Karpas-422 (cell line): ENCODE results near the gene DHRS11. TPM values are rescaled to one million over a fixed set of nuclear protein-coding genes. Genes with fewer than 3 reads are reported as not detected.

Experiments used
- DNase-seq: peaks from one replicate; pipeline ENCODE4 v3.0.0-alpha.2; 2015
- H2AFZ ChIP-seq: fragments of 200-600 bp; sonication (generic); 2 replicates; pipeline ENCODE4 v1.6.1; 2014; ENCODE audit warnings: antibody characterized with exemption, low read length, mixed read lengths
- H3K27ac ChIP-seq: fragments of 200-600 bp; sonication (generic); 2 replicates; pipeline ENCODE4 v1.5.1; 2014; ENCODE audit warnings: mild to moderate bottlenecking, low read length, moderate library complexity
- H3K27me3 ChIP-seq: fragments of 200-600 bp; sonication (generic); 2 replicates; pipeline ENCODE4 v1.6.1; 2014; ENCODE audit warnings: low read length, mixed read lengths
- H3K36me3 ChIP-seq: fragments of 200-600 bp; sonication (generic); 2 replicates; pipeline ENCODE4 v1.6.1; 2014; ENCODE audit warnings: low read length, mixed read lengths; ENCODE audit not compliant: insufficient read depth
- H3K4me1 ChIP-seq: fragments of 200-600 bp; sonication (generic); 2 replicates; pipeline ENCODE4 v1.6.1; 2014; ENCODE audit warnings: mild to moderate bottlenecking, low read length, mixed read lengths
- H3K4me2 ChIP-seq: fragments of 200-600 bp; sonication (generic); 2 replicates; pipeline ENCODE4 v1.6.1; 2014; ENCODE audit warnings: low read length, low read depth, mild to moderate bottlenecking; ENCODE audit not compliant: poor library complexity, severe bottlenecking
- H3K4me3 ChIP-seq: fragments of 200-600 bp; sonication (generic); 2 replicates; pipeline ENCODE4 v1.5.1; 2014; ENCODE audit warnings: mild to moderate bottlenecking, antibody characterized with exemption, low read length, mixed read lengths
- H3K79me2 ChIP-seq: fragments of 200-600 bp; sonication (generic); 2 replicates; pipeline ENCODE4 v1.6.1; 2014; ENCODE audit warnings: mild to moderate bottlenecking, low read length, mixed read lengths
- H3K9ac ChIP-seq: fragments of 200-600 bp; sonication (generic); 2 replicates; pipeline ENCODE4 v1.6.0; 2014; ENCODE audit warnings: low read length
- H3K9me2 ChIP-seq: fragments of 200-600 bp; sonication (generic), shearing (Covaris generic); replicated peaks from 2 replicates; pipeline ENCODE4 v1.6.0; 2014; ENCODE audit warnings: mild to moderate bottlenecking, low read length, moderate library complexity; ENCODE audit not compliant: insufficient read depth
- H3K9me3 ChIP-seq: fragments of 300-700, 200-600 bp; sonication (generic); 2 replicates; pipeline ENCODE4 v1.6.1; 2014; ENCODE audit warnings: low read length, mixed read lengths
- H4K20me1 ChIP-seq: fragments of 200-600 bp; sonication (generic); 2 replicates; pipeline ENCODE4 v1.6.1; 2014; ENCODE audit warnings: mild to moderate bottlenecking, antibody characterized with exemption, low read length, low read depth; ENCODE audit not compliant: insufficient read depth
- total RNA-seq: library from RNA; depleted of rRNA; stranded (reverse); fragments of >200 nt; shearing (Covaris generic); gene quantifications from 2 replicates; pipeline ENCODE4 v1.2.3, GENCODE V29; 2014; ENCODE audit warnings: low replicate concordance

DHRS11 gene
- total RNA-seq, 1 experiment from 2014 or later: 13.6 TPM

GRCh38 chr17:36597866-36598777 is 6.4 kb downstream of the DHRS11 start:
- no peak for DNase-seq
- H3K4me3 ChIP-seq: no peak overlapping the region
- H3K36me3 ChIP-seq: no peaks in the 10 kb centered on the region
- no peaks in the 10 kb centered on the region for H3K27me3 ChIP-seq
- no peak overlapping the region for H3K4me2 ChIP-seq
- H3K79me2 ChIP-seq: peaks cover 36% of the 10 kb centered on the region
- no peak overlapping the region for H2AFZ ChIP-seq
- peaks cover 25% of the 10 kb centered on the region for H3K4me1 ChIP-seq
- H4K20me1 ChIP-seq: no peaks in the 10 kb centered on the region
- H3K9me3 ChIP-seq: no peaks in the 10 kb centered on the region
- no peaks in the 10 kb centered on the region for H3K9me2 ChIP-seq
- H3K27ac ChIP-seq: no peak overlapping the region
- H3K9ac ChIP-seq: no peak overlapping the region

GRCh38 chr17:36598951-36599401 is 7.3 kb downstream of the DHRS11 start:
- no peak overlapping the region for H3K9ac ChIP-seq
- H2AFZ ChIP-seq: no peak overlapping the region
- peaks cover 4% of the 10 kb centered on the region; the same call in 1 of the 2 replicates for H3K36me3 ChIP-seq
- DNase-seq: no peak
- H3K27ac ChIP-seq: no peak overlapping the region
- no peaks in the 10 kb centered on the region for H4K20me1 ChIP-seq
- peaks cover 25% of the 10 kb centered on the region for H3K4me1 ChIP-seq
- no peaks in the 10 kb centered on the region for H3K9me3 ChIP-seq
- no peaks in the 10 kb centered on the region for H3K27me3 ChIP-seq
- peaks cover 35% of the 10 kb centered on the region for H3K79me2 ChIP-seq
- H3K4me2 ChIP-seq: no peak overlapping the region
- no peak overlapping the region for H3K4me3 ChIP-seq
- no peaks in the 10 kb centered on the region for H3K9me2 ChIP-seq

- H3K27ac ChIP-seq: peak overlapping the region; percentile 68; the same call in 1 of the 2 replicates
- DNase-seq: no peak
- no peaks in the 10 kb centered on the region for H3K9me2 ChIP-seq
- H4K20me1 ChIP-seq: no peaks in the 10 kb centered on the region
- H3K9ac ChIP-seq: peak overlapping the region; percentile 97; the same call in 1 of the 2 replicates
- no peak overlapping the region for H2AFZ ChIP-seq
- H3K4me3 ChIP-seq: no peak overlapping the region
- H3K4me1 ChIP-seq: peaks cover 27% of the 10 kb centered on the region
- no peaks in the 10 kb centered on the region for H3K9me3 ChIP-seq
- peaks cover 6% of the 10 kb centered on the region; the same call in 1 of the 2 replicates for H3K36me3 ChIP-seq
- H3K79me2 ChIP-seq: peaks cover 37% of the 10 kb centered on the region
- no peak overlapping the region for H3K4me2 ChIP-seq
- no peaks in the 10 kb centered on the region for H3K27me3 ChIP-seq
Observed at GRCh38 chr17:36599546-36600250, 8.0 kb downstream of the DHRS11 start.

- Histone ChIP-seq H3K4me3 (peak overlapping the region; percentile 82), H3K27ac (peak overlapping the region; percentile 68)
Observed at GRCh38 chr17:36600465-36600864, 8.8 kb downstream of the DHRS11 start.

GRCh38 chr17:36600936-36601302 is 9.2 kb downstream of the DHRS11 start:
- Histone ChIP-seq H3K4me2 (peak overlapping the region; percentile 88), H4K20me1 (no peaks in the 10 kb centered on the region), H3K9ac (peak overlapping the region; percentile 97), H3K9me2 (no peaks in the 10 kb centered on the region), H3K79me2 (peaks cover 45% of the 10 kb centered on the region), H3K36me3 (peaks cover 6% of the 10 kb centered on the region; the same call in 1 of the 2 replicates), H3K4me1 (peaks cover 27% of the 10 kb centered on the region), H3K27ac (peak overlapping the region; percentile 68), H2AFZ (no peak overlapping the region; the same call in 1 of the 2 replicates), H3K9me3 (no peaks in the 10 kb centered on the region), H3K27me3 (no peaks in the 10 kb centered on the region), H3K4me3 (peak overlapping the region; percentile 82)
- DNase-seq: no peak

More at GRCh38 chr17:36600465-36600864, 8.8 kb downstream of the DHRS11 start:
- DNase-seq: no peak
- H4K20me1 ChIP-seq: no peaks in the 10 kb centered on the region
- peaks cover 27% of the 10 kb centered on the region for H3K4me1 ChIP-seq
- H3K27me3 ChIP-seq: no peaks in the 10 kb centered on the region
- peak overlapping the region; percentile 97 for H3K9ac ChIP-seq
- no peak overlapping the region for H2AFZ ChIP-seq
- H3K36me3 ChIP-seq: peaks cover 6% of the 10 kb centered on the region; the same call in 1 of the 2 replicates
- H3K79me2 ChIP-seq: peaks cover 44% of the 10 kb centered on the region
- H3K4me2 ChIP-seq: peak overlapping the region; percentile 88
- no peaks in the 10 kb centered on the region for H3K9me3 ChIP-seq
- H3K9me2 ChIP-seq: no peaks in the 10 kb centered on the region

- H3K4me3 ChIP-seq: peak within 1 kb of the TSS; percentile 82
- peaks cover 27% of the 10 kb centered on the region for H3K4me1 ChIP-seq
- no peak within 1 kb of the TSS; the same call in 1 of the 2 replicates for H2AFZ ChIP-seq
- no peaks in the 10 kb centered on the region for H4K20me1 ChIP-seq
- no peaks in the 10 kb centered on the region for H3K9me3 ChIP-seq
- peak within 1 kb of the TSS; percentile 97 for H3K9ac ChIP-seq
- H3K9me2 ChIP-seq: no peaks in the 10 kb centered on the region
- peaks cover 6% of the 10 kb centered on the region; the same call in 1 of the 2 replicates for H3K36me3 ChIP-seq
- H3K27me3 ChIP-seq: no peaks in the 10 kb centered on the region
- DNase-seq: peak; percentile 97
- H3K79me2 ChIP-seq: peaks cover 50% of the 10 kb centered on the region
- H3K27ac ChIP-seq: peak within 1 kb of the TSS; percentile 68
- peak within 1 kb of the TSS; percentile 88 for H3K4me2 ChIP-seq
Observed at GRCh38 chr17:36601303-36602029, 9.8 kb downstream of the DHRS11 start, which contains the start of gene MRM1. Gene MRM1, plus strand, starts transcription at chr17:36601583. Its CDS starts 228 bp downstream, at chr17:36601811.

GRCh38 chr17:36602030-36602748 is 10.5 kb downstream of the DHRS11 start:
- no peaks in the 10 kb centered on the region for H3K27me3 ChIP-seq
- H3K4me2 ChIP-seq: peak overlapping the region; percentile 88
- peak; percentile 65 for DNase-seq
- H4K20me1 ChIP-seq: no peaks in the 10 kb centered on the region
- H3K4me3 ChIP-seq: peak overlapping the region; percentile 82
- H3K9me3 ChIP-seq: no peaks in the 10 kb centered on the region
- no peaks in the 10 kb centered on the region for H3K9me2 ChIP-seq
- H3K79me2 ChIP-seq: peaks cover 51% of the 10 kb centered on the region
- H3K4me1 ChIP-seq: peaks cover 27% of the 10 kb centered on the region
- peaks cover 6% of the 10 kb centered on the region; the same call in 1 of the 2 replicates for H3K36me3 ChIP-seq
- peak overlapping the region; percentile 63; the same call in 1 of the 2 replicates for H3K27ac ChIP-seq
- H2AFZ ChIP-seq: no peak overlapping the region
- H3K9ac ChIP-seq: peak overlapping the region; percentile 97
